Kasumi-1 (cell line): ENCODE measurements around the gene MAFG.
"Not testable (repeated sequence)": the region's sequence is repeated elsewhere in the genome, so short reads cannot be mapped to it uniquely, and the experiment has no call there.

ENCODE experiments used
- DNase-seq, 2 experiments: peaks; one replicate each; lab custom pipeline; 2025; lab: John Stamatoyannopoulos, UW

Gene MAFG

DNA sequence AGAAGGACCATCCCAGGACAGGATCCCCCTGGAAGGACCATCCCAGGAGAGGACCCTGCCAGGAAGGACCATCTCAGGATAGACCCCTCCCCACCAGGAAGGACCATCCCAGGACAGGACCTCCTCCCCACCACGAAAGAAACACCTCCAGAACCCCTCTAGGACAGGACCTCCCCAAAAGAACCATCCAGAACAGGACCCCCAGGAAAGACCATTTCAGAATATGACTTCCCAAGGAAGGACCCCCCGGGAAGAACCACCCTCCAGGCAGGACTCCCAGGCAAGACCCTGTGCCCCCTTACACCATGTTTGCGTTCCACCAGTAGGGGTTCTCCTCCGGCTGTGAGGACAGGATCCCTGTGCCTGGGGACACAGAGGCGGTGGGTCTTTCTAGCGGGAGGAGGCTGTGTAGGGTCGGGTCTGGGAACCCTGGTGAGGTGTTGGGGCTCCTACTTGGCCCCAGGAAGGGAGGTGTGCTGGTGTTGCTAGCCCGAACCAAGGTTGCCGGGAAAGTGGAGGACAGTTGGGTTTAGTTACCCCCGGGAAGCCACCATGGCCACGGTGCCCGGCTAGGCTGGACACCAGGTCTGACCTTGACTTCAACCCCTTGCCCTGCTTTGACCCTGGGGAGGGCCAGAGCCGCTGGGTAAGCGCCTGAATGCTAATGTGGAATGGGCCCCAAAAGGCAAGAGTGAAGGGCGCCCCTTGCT lies 31.3 kb upstream of the MAFG start:
- DNase-seq, result peak in 1 of 2 experiments; percentile 23

- DNase-seq, result no peak
Observed at GRCh38 chr17:81957691-81958432, 30.3 kb upstream of the MAFG start.

GRCh38 chr17:81956607-81957589 lies 29.4 kb upstream of the MAFG start:
- DNase-seq, result no peak

GRCh38 chr17:81955756-81956544 lies 28.4 kb upstream of the MAFG start:
- DNase-seq, result no peak

DNA sequence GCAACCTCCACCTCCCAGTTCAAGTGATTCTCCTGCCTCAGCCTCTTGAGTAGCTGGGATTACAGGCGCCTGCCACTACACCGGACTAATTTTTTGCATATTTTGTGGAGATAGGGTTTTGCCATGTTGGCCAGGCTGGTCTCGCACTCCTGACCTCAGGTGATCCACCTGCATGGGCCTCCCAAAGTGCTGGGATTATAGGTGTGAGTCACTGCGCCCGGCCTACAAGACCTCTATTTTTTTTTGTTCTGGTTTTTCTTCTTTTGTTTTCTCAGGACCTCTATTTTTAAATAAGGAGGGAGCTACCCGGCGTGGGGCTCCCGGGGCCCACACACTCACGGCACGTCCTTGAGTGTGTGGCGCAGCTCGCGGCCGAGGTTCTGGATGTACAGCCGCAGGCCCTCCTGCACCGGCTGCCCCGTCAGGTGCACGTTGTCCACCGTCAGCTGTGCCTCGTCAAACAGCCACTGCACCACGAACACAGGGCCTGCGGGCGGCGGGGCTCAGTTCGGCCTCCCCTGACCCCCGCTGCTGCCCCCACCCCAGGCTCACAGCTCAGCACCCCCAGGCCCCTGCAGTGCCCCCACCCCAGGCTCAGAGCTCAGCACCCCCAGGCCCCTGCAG lies 27.6 kb upstream of the MAFG start:
- no peak for DNase-seq

- DNase-seq, result no peak
Observed at GRCh38 chr17:81954131-81955057, 26.9 kb upstream of the MAFG start.

- DNase-seq, result not testable (repeated sequence)
Observed at GRCh38 chr17:81953443-81953842, 25.9 kb upstream of the MAFG start.

- no peak for DNase-seq
Observed at GRCh38 chr17:81952792-81953228, 25.3 kb upstream of the MAFG start.

GRCh38 chr17:81951785-81952684 lies 24.5 kb upstream of the MAFG start:
- DNase-seq, result no peak

DNA sequence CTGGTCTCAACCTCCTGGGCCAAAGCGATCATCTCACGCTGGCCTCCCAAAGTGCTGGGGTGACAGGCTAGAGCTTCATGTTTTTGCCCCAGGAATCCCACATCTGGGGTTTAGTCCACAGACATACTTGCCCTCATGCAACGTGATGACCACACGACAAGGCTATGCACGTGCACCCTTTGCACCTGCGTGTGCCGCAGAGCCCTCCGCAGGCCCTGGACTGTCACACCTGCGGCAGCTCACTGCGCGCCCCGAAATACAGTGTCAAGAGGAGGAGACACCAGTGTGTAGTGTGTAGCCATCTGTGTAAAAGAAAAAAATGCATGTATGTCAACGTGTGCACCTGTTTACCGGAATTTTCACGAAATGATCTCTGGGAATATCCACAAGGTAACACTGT lies 23.0 kb upstream of the MAFG start:
- no peak for DNase-seq

DNA sequence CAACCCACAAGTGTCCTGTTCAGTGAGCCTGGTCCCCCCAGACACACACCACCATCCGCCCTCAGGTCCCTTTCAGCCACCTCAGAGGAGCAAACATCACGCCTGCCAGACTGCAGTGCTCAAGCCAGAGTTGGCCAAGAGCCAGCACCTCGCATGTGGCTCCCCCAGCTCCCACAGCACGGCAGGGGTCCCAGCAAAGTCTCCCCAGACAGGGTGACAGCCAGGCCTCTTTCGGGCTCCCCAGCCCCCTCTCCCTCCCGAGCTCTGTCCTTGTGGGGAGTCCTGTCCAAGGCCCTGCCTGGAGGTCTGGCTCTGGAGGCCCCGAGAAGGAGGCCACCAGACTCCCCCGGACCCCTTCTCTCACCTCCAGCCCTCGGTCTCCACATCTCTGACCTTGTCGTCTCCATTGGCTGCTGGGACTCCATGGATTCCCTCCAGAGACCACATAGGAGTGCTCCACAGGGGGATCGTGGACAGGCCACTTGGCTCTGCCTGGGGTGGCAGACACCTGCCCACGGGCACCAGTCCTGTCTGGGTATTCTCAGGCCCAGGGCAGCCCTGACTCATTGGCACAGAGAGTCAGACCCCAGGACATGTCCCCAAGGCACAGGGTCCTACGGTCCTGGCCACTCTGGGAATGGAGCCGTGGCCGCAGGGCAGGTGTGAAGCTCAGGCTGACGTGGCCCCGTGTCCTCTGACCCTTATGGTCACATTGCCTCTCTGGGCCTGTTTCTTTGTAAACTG lies 21.3 kb upstream of the MAFG start:
- DNase-seq, result no peak

DNA sequence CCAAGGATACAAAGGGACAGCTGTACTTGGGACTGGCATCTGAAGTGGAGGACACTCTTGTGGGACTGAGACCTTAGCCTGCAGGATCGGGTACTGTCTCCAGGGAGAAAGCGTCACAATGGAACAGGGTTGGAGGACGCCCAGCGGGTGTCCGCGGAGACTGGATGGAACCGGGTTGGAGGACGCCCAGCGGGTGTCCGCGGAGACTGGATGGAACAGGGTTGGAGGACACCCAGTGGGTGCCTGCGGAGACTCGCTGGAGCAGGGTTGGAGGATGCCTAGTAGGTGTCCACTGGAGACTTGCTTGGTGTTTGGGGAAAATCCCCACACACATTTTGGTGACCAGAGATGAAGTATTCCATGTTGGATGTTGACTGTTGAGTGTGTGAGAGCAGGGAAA lies 19.7 kb upstream of the MAFG start, which contains the start of gene MYADML2:
Gene MYADML2 (minus strand): TSS at position 45 of the 400 bp plus-strand sequence. CDS start 5,492 bp downstream, outside the sequence.
- no peak for DNase-seq

- no peak for DNase-seq
Observed at GRCh38 chr17:81944858-81945257, 17.3 kb upstream of the MAFG start.

- DNase-seq, result no peak
Observed at GRCh38 chr17:81942167-81942553, 14.6 kb upstream of the MAFG start.

DNA sequence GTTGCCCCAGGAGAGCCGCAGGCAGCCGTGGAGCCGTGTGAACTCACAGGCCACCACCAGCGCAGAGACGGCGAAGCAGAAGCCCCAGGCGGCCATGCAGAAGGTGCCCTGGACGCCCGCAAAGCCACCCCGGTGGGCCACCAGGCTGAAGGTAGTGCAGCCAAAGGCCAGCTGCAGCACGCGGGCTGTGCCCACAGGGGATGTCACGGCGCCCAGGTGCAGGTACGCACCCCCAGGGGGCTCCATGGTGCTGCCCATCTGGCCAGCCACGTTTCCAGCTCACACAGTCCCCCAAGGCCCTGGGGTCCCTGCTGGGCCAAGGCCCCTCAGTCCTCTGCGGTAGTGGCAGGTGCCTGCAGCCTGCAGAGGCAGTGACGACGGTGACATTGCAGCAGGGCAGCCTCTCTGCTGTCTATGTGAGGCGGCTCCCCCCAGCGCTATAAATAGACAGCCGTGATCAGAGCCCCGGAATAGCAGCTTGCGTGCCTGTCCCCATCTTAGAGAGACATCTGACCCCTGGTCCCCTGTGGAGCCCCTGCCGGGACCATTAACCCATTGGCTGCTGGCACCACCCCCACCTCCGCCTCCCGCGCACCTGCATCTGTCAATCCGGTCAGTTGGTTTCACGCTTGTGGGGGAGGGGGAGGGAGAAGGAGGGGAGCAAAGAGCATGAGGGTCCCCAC lies 14.1 kb upstream of the MAFG start:
- no peak for DNase-seq

- no peak for DNase-seq
Observed at GRCh38 chr17:81940538-81941483, 13.3 kb upstream of the MAFG start.
